Heart left ventricle (tissue), 16 donors: Measurements from ENCODE around the gene BFSP2. TPM values are rescaled to one million over a fixed set of nuclear protein-coding genes. Genes with fewer than 3 reads are reported as not detected.

ENCODE experiments used
- ATAC-seq, 4 donors: fragments of 200-7000 bp; cut with Tn5 transposase; one replicate each; pipeline ENCODE4 v1.9.1; 2020 to 2022; ENCODE audit warnings: moderate library complexity in 4 of 4, mild to moderate bottlenecking in 3 of 4, moderate number of reproducible peaks in 1 of 4
- DNase-seq, 5 donors: peaks; one replicate each; pipeline ENCODE4 v3.0.0-alpha.2; 2020
- H3K27ac ChIP-seq, 12 donors: fragments of 200-600 bp; sonication (generic) in 4 of 12; one replicate each; pipeline versions ENCODE4 v1.5.0 to v1.8.0; 2016 to 2022; ENCODE audit warnings: mild to moderate bottlenecking in 2 of 12
- H3K27me3 ChIP-seq, 9 donors: fragments of 200-600 bp; sonication (generic) in 2 of 9; one replicate each; pipeline versions ENCODE4 v1.5.1 to v1.8.0; 2016 to 2022; ENCODE audit warnings: mild to moderate bottlenecking in 3 of 9
- H3K36me3 ChIP-seq, 9 donors: fragments of 200-600 bp; sonication (generic) in 2 of 9; one replicate each; pipeline versions ENCODE4 v1.5.0 to v1.8.0; 2018 to 2022; ENCODE audit warnings: mild to moderate bottlenecking in 2 of 9
- H3K4me1 ChIP-seq, 12 donors: fragments of 200-600 bp; sonication (generic) in 4 of 12; one replicate each; pipeline versions ENCODE4 v1.5.0 to v1.8.0; 2016 to 2022; ENCODE audit warnings: mild to moderate bottlenecking in 3 of 12
- H3K4me3 ChIP-seq, 12 donors: fragments of 200-600 bp; sonication (generic) in 4 of 12; one replicate each; pipeline versions ENCODE4 v1.5.0 to v1.8.0; 2017 to 2022; ENCODE audit warnings: mild to moderate bottlenecking in 9 of 12, moderate library complexity in 4 of 12
- H3K9me3 ChIP-seq, 12 donors: fragments of 200-600 bp; sonication (generic) in 4 of 12; one replicate each; pipeline versions ENCODE4 v1.5.0 to v1.8.0; 2016 to 2022; ENCODE audit warnings: mild to moderate bottlenecking in 1 of 12
- POLR2A ChIP-seq, 2 donors: fragments of 450-650 bp; IDR thresholded peaks; one replicate each; pipeline ENCODE4 v1.6.1; 2017; ENCODE audit warnings: antibody characterized with exemption in 2 of 2, mild to moderate bottlenecking in 2 of 2, moderate library complexity in 2 of 2
- WGBS, 4 donors: extraction: QIAGEN DNeasy Blood & Tissue Kit in 2 of 4; methylation state at CpG; one replicate each; pipeline versions ENCODE4 v1.1.5 to v1.1.7; 2013 to 2018; 5-methylcytosine and 5-hydroxymethylcytosine counted together
- intact Hi-C, 10 donors: fragments of 100-400 bp; cut with DNase I; formaldehyde crosslinking; loops; one replicate each; pipeline versions ENCODE4 v1.11.1 to v1.14.2; 2022
- polyA plus RNA-seq, 2 donors: library from polyadenylated mRNA; stranded (reverse); fragments of 200-250 nt; gene quantifications; one replicate each; pipeline ENCODE4 v1.2.3, GENCODE V29; 2013
- total RNA-seq, 9 donors: library from RNA; depleted of rRNA in 2 of 9; stranded (reverse); fragments of >200 nt in 2 of 9; fragmentation: NEBNext Ultra II Directional in 3 of 9; extraction: Animal tissue kit (Norgen Biotek cat#: 25700) in 3 of 9; gene quantifications; one replicate each; pipeline versions ENCODE4 v1.1.0 to v1.2.4, GENCODE V29; 2016 to 2023
- TF ChIP-seq, protein P1 (sequence below), 12 donors: fragments of 200-600 bp; sonication (generic) in 4 of 12; IDR thresholded peaks; one replicate each; pipeline versions ENCODE4 v1.5.0 to v1.8.0; 2018 to 2022; ENCODE audit warnings: antibody characterized with exemption in 12 of 12, mild to moderate bottlenecking in 5 of 12
- donor health status: ischemic (EF 13 %, LVEDD 7.1; RV severe dilation, severe dysfunction).
- donor health status: healthy with polysubstance abuse.
- donor health status: DM: no; HTN: yes; CAD: no.
- donor health status: DM: no; HTN: no; CAD: no.
- donor health status: ischemic (EF 25% LVEDD 6.9; RV normal size, moderate dysfunction).
- donor health status: ischemic (EF 25% LVEDD 5.7; RV mildly dilated, moderate dysfunction).
- donor health status: healthy.
- donor health status: DM: yes; HTN: yes; CAD: no.
- donor health status: ischemic (EF 35%, LVEDD 5.7; RV mildly dilated, moderate dysfunction).
- donor health status: nonischemic (EF 11% LVEDD 7.7; RV severe dilation, severe dysfunction).
- donor health status: DM: yes; HTN: yes; CAD: no.
- donor health status: PGD.
- donor health status: ischemic (EF 29% LVEDD 5.4; RV normal size, mild dysfunction).
- donor health status: nonischemic (EF 23%, LVEDD 6.1; RV moderate dilation, normal function).

Gene BFSP2
- total and polyA plus RNA-seq, 11 donors, result not detected

DNA sequence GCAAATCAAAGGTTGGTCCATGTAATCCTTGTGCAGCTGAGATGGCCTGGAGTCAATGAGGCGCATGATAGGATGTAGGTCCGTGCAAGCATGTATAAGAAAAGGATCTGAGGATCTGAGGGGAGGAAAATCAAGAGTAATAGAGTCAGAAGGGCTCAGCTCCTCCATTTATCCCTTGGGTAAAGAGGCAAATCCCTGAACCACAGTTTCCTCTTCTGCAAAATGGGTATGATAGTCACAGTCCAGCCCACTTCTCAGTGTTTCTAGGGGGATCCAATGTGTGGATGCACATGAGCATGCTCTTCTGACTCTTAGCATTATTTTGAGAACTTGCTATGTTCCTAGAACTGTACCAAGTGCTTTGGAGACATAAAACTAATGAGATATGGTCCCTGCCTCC, 67.9 kb downstream of the BFSP2 start:
- Histone ChIP-seq H3K27ac (no peak overlapping the region), H3K36me3 (no peaks in the 10 kb centered on the region), H3K4me1 (peaks cover 0 to 16% (median 4%) of the 10 kb centered on the region in 12 donors), H3K27me3 (no peaks in the 10 kb centered on the region), H3K4me3 (no peak overlapping the region), H3K9me3 (no peaks in the 10 kb centered on the region)
- no peak for DNase-seq
- intact Hi-C loops, result loop anchor here in 4 of 10 donors (10.0 kb wide), 1 partner anchor 107 kb away; the partner anchor contains the start of gene CDV3 (in 4 of the 4)
- WGBS, 4 donors, result 91 to 94% (median 93%) methylated on average over 2 of the region's 2 CpGs
- TF ChIP-seq, protein P1, sequence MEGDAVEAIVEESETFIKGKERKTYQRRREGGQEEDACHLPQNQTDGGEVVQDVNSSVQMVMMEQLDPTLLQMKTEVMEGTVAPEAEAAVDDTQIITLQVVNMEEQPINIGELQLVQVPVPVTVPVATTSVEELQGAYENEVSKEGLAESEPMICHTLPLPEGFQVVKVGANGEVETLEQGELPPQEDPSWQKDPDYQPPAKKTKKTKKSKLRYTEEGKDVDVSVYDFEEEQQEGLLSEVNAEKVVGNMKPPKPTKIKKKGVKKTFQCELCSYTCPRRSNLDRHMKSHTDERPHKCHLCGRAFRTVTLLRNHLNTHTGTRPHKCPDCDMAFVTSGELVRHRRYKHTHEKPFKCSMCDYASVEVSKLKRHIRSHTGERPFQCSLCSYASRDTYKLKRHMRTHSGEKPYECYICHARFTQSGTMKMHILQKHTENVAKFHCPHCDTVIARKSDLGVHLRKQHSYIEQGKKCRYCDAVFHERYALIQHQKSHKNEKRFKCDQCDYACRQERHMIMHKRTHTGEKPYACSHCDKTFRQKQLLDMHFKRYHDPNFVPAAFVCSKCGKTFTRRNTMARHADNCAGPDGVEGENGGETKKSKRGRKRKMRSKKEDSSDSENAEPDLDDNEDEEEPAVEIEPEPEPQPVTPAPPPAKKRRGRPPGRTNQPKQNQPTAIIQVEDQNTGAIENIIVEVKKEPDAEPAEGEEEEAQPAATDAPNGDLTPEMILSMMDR (IDR thresholded peaks at IDR 0.05), result no peak
- TF ChIP-seq POLR2A (IDR thresholded peaks at IDR 0.05), result no peak
- ATAC-seq, result no peak

DNA sequence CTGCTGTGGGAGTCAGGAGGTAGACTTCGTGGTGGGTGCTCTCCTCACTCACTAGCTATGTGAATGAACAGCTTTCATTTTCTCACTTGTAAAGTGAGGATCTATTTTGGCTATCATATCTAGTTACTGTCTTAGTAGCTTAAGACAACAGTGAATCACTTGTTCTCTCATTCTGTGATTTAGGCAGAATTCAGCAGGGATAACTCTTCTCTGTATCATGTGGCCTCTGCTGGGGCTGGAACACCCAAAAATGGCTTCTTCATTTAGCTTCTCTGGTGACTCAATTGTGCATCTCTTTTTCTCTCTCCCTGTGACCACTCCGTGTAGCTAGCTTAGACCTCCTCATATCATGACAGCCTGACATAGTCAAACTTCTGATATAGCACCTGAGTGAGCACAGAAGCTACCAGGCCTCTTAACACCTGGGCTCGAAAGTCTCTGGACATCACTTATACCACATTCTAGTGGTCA, 68.4 kb downstream of the BFSP2 start:
- 67 to 76% (median 73%) methylated on average over 3 of the region's 3 CpGs for WGBS, 4 donors
- no peak for TF ChIP-seq POLR2A (IDR thresholded peaks at IDR 0.05)
- TF ChIP-seq, protein P1 (IDR thresholded peaks at IDR 0.05), result no peak
- Histone ChIP-seq H3K27me3 (no peaks in the 10 kb centered on the region), H3K36me3 (no peaks in the 10 kb centered on the region), H3K9me3 (no peaks in the 10 kb centered on the region), H3K27ac (peak overlapping the region in 2 of 12 donors; percentile 47 to 66), H3K4me3 (no peak overlapping the region), H3K4me1 (peaks cover 0 to 16% (median 4%) of the 10 kb centered on the region in 12 donors)
- DNase-seq (no peak), ATAC-seq (no peak)
- intact Hi-C loops, result loop anchor here in 4 of 10 donors (10.0 kb wide), 1 partner anchor 107 kb away; the partner anchor contains the start of gene CDV3 (in 4 of the 4)

DNA sequence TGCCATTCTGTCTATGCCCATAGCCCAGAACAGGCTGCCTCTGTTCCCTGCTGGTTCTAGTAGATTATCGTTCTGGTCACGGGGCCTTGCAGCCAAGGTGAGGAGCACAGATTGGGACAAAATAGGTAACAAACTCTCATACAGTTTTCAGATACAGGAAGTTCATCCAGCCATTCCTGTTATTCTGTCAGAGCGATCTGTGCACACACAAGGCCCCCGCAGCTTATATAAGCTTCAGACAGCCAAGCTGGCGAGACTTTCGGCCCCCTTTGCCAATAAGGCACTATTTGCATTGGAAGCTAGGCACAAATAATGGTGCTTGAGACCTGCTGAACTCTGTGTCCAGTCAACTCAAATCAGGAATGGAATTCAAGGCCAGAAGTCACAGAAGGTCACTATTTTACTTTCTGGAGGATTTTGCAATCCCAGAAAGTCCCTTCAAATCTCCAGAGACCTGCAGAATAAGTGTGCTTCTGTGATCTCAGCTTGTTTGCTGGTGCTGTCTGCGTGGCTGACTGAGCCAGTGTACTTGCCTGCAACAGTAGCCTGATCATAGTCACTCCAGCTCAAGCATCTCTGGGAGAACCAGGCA, 69.4 kb downstream of the BFSP2 start:
- whole genome bisulfite sequencing, 4 donors, result 65 to 82% (median 71%) methylated on average over 7 of the region's 7 CpGs
- Histone ChIP-seq H3K36me3 (no peaks in the 10 kb centered on the region), H3K4me3 (no peak overlapping the region), H3K9me3 (no peaks in the 10 kb centered on the region), H3K27ac (peak overlapping the region in 4 of 12 donors; percentile 6 to 66 (median 30)), H3K27me3 (no peaks in the 10 kb centered on the region), H3K4me1 (peaks cover 0 to 21% (median 8%) of the 10 kb centered on the region in 12 donors)
- intact Hi-C loops, result loop anchor here in 4 of 10 donors (10.0 kb wide), 1 partner anchor 106 kb away; the partner anchor contains the start of gene CDV3 (in 4 of the 4)
- ATAC-seq (peak in 3 of 4 donors; percentile 62 to 63 (median 62)), DNase-seq (peak in 4 of 5 donors; percentile 32 to 54 (median 51))
- TF ChIP-seq, protein P1 (IDR thresholded peaks at IDR 0.05), result no peak
- no peak for TF ChIP-seq POLR2A (IDR thresholded peaks at IDR 0.05)

DNA sequence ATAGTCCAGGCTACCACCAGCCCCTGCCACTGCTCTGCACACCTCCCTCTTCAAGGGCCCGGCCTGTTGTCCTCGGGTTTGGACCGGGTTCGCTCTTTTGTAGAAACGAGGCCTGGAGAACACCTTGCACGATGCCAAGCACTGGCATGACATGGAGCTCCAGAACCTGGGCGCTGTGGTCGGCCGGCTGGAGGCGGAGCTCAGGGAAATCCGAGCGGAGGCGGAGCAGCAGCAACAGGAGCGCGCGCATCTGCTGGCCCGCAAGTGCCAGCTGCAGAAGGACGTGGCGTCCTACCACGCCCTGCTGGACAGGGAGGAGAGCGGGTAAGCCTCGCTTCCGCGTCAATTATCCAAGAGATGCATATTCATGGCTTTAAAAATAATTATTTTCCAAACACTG, 72.4 kb downstream of the BFSP2 start:
- no peaks in the 10 kb centered on the region for H3K27me3 ChIP-seq
- intact Hi-C loops, result loop anchor here in 1 of 10 donors (5.0 kb wide), 1 partner anchor 100 kb away; the partner anchor contains the start of gene CDV3
- no peak overlapping the region for H3K27ac ChIP-seq
- no peaks in the 10 kb centered on the region for H3K9me3 ChIP-seq
- H3K36me3 ChIP-seq, result no peaks in the 10 kb centered on the region
- TF ChIP-seq POLR2A (IDR thresholded peaks at IDR 0.05), result no peak
- TF ChIP-seq, protein P1 (IDR thresholded peaks at IDR 0.05), result no peak
- ATAC-seq (no peak), DNase-seq (peak in 2 of 5 donors; percentile 16 to 43)
- no peak overlapping the region for H3K4me3 ChIP-seq
- WGBS, 4 donors, result 73 to 83% (median 75%) methylated on average over 24 of the region's 24 CpGs
- peaks cover 0 to 33% (median 16%) of the 10 kb centered on the region in 12 donors for H3K4me1 ChIP-seq
